Colonic mucosa (tissue), 4 donors: ENCODE results near the gene ARL15. TPM values are rescaled to one million over a fixed set of nuclear protein-coding genes. Genes with fewer than 3 reads are reported as not detected.

Experiments used
- DNase-seq: peaks from one replicate; pipeline ENCODE4 v3.0.0-alpha.2; 2020
- H3K27ac ChIP-seq: fragments of 200-600 bp; one replicate; pipeline ENCODE4 v1.8.0; 2021
- H3K27me3 ChIP-seq: fragments of 200-600 bp; one replicate; pipeline ENCODE4 v1.8.0; 2021
- H3K36me3 ChIP-seq: fragments of 200-600 bp; one replicate; pipeline ENCODE4 v1.8.0; 2021
- H3K4me1 ChIP-seq: fragments of 200-600 bp; one replicate; pipeline ENCODE4 v1.8.0; 2021; ENCODE audit warnings: mild to moderate bottlenecking
- H3K4me3 ChIP-seq: fragments of 200-600 bp; one replicate; pipeline ENCODE4 v1.8.0; 2021
- H3K9ac ChIP-seq, 2 donors: one replicate each; pipeline ENCODE4 v1.7.0; 2013; ENCODE audit warnings: control low read depth in 2 of 2, low read depth in 2 of 2, low read length in 2 of 2
- H3K9me3 ChIP-seq: fragments of 200-600 bp; one replicate; pipeline ENCODE4 v1.8.0; 2021
- intact Hi-C: fragments of 100-400 bp; cut with DNase I; formaldehyde crosslinking; loops from one replicate; pipeline ENCODE4 v1.14.1; 2022
- total RNA-seq, 2 donors: library from RNA; stranded (reverse); fragmentation: NEBNext Ultra II Directional in 1 of 2; extraction: Animal tissue kit (Norgen Biotek cat#: 25700) in 1 of 2; gene quantifications; one replicate each; pipeline ENCODE4 v1.2.1, GENCODE V29; 2021
- TF ChIP-seq, protein P1 (sequence below): fragments of 200-600 bp; IDR thresholded peaks from one replicate; pipeline ENCODE4 v1.8.0; 2022; ENCODE audit warnings: antibody characterized with exemption, mild to moderate bottlenecking
- donor health status: healthy.
- donor health status: DM: no; HTN: no; CAD: no.
- donor health status: DM: no; HTN: no; CAD: no.

ARL15 gene
- total RNA-seq, 2 donors from 2014 or later = 18.4 to 35.1 TPM

DNA sequence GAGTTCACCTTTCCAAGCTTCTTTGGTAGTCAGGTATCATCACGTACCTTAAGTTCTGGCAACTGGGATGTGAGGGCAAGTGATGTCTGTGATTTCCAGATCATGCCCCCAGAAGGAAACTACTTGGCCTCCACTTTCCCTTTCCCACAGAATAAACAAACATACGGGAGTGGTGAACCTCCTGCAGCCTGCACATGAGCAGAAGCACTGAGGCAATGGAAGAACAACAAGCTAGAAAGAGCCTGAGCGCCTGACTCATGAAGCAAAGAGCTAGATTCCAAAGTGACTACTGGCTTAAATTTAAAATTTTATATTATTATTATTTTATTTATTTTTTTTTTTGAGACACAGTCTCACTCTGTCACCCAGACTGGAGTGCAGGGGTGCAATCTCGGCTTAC lies 35.0 kb downstream of the ARL15 start:
- Histone ChIP-seq H3K4me1 (no peaks in the 10 kb centered on the region), H3K9me3 (no peaks in the 10 kb centered on the region), H3K27me3 (no peaks in the 10 kb centered on the region), H3K9ac (no peak overlapping the region), H3K27ac (no peak overlapping the region), H3K4me3 (no peak overlapping the region), H3K36me3 (no peaks in the 10 kb centered on the region)
- TF ChIP-seq, protein P1, sequence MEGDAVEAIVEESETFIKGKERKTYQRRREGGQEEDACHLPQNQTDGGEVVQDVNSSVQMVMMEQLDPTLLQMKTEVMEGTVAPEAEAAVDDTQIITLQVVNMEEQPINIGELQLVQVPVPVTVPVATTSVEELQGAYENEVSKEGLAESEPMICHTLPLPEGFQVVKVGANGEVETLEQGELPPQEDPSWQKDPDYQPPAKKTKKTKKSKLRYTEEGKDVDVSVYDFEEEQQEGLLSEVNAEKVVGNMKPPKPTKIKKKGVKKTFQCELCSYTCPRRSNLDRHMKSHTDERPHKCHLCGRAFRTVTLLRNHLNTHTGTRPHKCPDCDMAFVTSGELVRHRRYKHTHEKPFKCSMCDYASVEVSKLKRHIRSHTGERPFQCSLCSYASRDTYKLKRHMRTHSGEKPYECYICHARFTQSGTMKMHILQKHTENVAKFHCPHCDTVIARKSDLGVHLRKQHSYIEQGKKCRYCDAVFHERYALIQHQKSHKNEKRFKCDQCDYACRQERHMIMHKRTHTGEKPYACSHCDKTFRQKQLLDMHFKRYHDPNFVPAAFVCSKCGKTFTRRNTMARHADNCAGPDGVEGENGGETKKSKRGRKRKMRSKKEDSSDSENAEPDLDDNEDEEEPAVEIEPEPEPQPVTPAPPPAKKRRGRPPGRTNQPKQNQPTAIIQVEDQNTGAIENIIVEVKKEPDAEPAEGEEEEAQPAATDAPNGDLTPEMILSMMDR = no peak
- no peak for DNase-seq
- intact Hi-C loops = no loop called here

DNA sequence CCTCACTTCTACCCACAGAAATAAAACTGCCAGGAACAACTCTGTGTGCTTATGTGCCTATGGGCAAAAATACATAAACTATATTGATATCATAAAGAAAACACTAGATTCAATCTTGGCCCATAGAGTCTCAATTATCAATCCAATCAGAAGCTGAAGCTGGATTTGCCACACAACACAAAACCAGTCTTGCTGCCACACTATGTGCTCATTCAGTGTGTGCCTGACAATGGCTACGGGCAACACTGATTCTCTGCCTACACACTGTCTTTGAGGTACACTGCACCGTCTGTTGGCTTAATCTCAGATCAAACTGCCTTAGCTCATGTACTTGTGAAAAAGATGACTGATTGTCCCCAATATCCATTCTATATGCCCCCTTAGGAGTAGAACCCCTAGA lies 35.4 kb downstream of the ARL15 start:
- no peak for DNase-seq
- Histone ChIP-seq H3K4me1 (no peaks in the 10 kb centered on the region), H3K27me3 (no peaks in the 10 kb centered on the region), H3K9me3 (no peaks in the 10 kb centered on the region), H3K9ac (no peak overlapping the region), H3K27ac (no peak overlapping the region), H3K4me3 (no peak overlapping the region), H3K36me3 (no peaks in the 10 kb centered on the region)
- TF ChIP-seq, protein P1 = no peak
- intact Hi-C loops = no loop called here

DNA sequence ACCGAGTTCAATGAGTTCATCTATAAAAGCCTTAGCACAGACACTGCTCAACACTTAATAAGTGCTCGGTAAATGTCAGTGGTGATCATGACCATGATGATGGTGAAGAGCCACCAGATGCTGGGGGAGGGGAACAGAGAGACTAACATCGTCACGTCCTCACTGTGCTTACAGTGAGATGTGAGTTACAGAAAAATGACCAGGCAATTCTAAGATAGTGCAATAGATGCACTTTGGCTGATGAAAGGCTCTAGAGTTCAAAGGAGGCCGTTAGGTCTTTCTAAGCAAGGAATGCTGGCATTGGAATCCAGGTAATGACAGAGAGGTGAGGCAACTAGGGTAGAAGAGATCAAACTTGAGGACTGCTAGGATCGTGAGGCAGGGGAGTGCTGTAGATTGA lies 36.7 kb downstream of the ARL15 start:
- no peak for DNase-seq
- Histone ChIP-seq H3K36me3 (no peaks in the 10 kb centered on the region), H3K27ac (no peak overlapping the region), H3K9ac (no peak overlapping the region), H3K27me3 (no peaks in the 10 kb centered on the region), H3K9me3 (no peaks in the 10 kb centered on the region), H3K4me3 (no peak overlapping the region), H3K4me1 (no peaks in the 10 kb centered on the region)
- TF ChIP-seq, protein P1 = no peak
- intact Hi-C loops = no loop called here

DNA sequence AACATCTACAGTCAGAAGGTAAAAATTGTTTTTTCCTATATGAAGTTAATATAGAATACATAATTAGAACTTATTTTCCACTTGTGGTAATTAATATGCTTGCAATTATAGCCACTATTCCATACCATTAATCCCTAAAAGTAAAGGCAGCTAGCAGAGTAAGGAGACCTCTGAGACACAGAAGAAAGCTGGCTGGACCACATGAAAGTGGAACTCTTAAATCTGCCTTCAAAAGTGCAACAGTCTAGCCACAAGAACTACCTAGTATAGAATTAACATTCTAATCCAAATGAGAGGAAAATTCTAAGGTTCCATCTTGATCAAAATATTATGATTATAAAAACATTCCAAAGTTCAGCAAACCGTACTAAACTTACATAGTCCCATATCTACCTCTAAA lies 37.6 kb downstream of the ARL15 start:
- no peaks in the 10 kb centered on the region for H3K36me3 ChIP-seq
- no peaks in the 10 kb centered on the region for H3K4me1 ChIP-seq
- intact Hi-C loops = no loop called here
- H3K9me3 ChIP-seq = no peaks in the 10 kb centered on the region
- DNase-seq = no peak
- H3K27me3 ChIP-seq = no peaks in the 10 kb centered on the region
- TF ChIP-seq, protein P1 = no peak
- no peak overlapping the region for H3K27ac ChIP-seq
- H3K9ac ChIP-seq = no peak overlapping the region
- H3K4me3 ChIP-seq = no peak overlapping the region

DNA sequence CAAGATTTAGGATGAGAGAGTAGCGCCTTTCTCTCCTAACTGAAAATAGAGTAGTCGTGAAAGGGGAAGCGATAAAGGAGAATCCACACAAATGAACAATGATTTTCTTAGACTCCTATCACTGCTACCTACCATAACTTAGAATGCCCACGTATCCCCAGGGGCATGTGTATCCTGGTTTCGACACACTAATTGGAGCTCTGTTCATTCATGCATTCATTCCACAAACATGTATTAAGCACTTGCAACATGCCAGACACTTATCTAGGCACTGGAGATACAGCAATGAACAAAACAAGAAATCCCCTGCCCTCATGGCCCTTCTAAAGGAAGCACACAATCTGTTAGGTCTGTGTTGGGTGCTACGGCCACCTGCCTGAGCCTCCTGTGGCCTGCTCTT lies 40.0 kb downstream of the ARL15 start:
- DNase-seq = no peak
- no peak overlapping the region for H3K4me3 ChIP-seq
- H3K9ac ChIP-seq = no peak overlapping the region
- no peaks in the 10 kb centered on the region for H3K9me3 ChIP-seq
- no peaks in the 10 kb centered on the region for H3K36me3 ChIP-seq
- intact Hi-C loops = no loop called here
- H3K27me3 ChIP-seq = no peaks in the 10 kb centered on the region
- H3K4me1 ChIP-seq = no peaks in the 10 kb centered on the region
- TF ChIP-seq, protein P1 = no peak
- no peak overlapping the region for H3K27ac ChIP-seq

DNA sequence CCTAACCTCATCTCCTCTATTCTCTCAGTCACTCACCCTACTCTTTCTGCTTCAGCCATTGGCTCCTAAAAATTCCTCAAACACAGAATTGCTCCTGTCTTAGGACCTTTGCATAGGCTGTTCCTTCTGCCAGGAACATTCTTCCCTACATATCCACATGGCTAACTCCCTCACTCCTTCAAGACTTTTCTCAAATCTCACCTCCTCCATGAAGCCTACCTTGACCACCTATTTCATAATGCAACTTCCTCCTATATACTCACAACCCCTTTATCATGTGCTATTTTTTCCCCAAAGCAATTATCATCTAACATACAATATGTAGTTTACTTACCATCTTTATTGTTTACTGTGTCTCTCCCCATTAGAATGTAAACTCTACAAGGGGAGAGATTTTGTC lies 45.8 kb downstream of the ARL15 start:
- Histone ChIP-seq H3K9ac (no peak overlapping the region), H3K27ac (no peak overlapping the region), H3K27me3 (no peaks in the 10 kb centered on the region), H3K36me3 (no peaks in the 10 kb centered on the region), H3K4me1 (no peaks in the 10 kb centered on the region), H3K4me3 (no peak overlapping the region), H3K9me3 (no peaks in the 10 kb centered on the region)
- no peak for DNase-seq
- intact Hi-C loops = no loop called here
- TF ChIP-seq, protein P1 = no peak
